CD4-positive, CD25-positive, alpha-beta regulatory T cell (primary cell): ENCODE results near the gene PSKH1. TPM values are rescaled to one million over a fixed set of nuclear protein-coding genes. Genes with fewer than 3 reads are reported as not detected.

Experiments used
- ATAC-seq, 2 donors: fragments of 150-1000 bp; cut with Tn5 transposase; one replicate each; pipeline ENCODE4 v1.10.0; 2021; ENCODE audit warnings: low read depth in 2 of 2, moderate number of reproducible peaks in 2 of 2, moderate library complexity in 1 of 2
- DNase-seq, 3 donors: peaks; one replicate each; pipeline versions ENCODE4 v3.0.0 to v3.0.0-alpha.2; 2012 to 2022; ENCODE audit warnings: mixed read lengths in 1 of 3
- H3K27ac ChIP-seq: one replicate; pipeline ENCODE4 v1.7.0; 2013; ENCODE audit warnings: mild to moderate bottlenecking, low read length; ENCODE audit not compliant: insufficient read depth, poor library complexity, severe bottlenecking
- H3K27me3 ChIP-seq: one replicate; pipeline ENCODE4 v1.7.0; 2013; ENCODE audit warnings: low read length; ENCODE audit not compliant: control insufficient read depth, insufficient read depth
- H3K36me3 ChIP-seq: one replicate; pipeline ENCODE4 v1.7.0; 2013; ENCODE audit warnings: mild to moderate bottlenecking, low read length, moderate library complexity; ENCODE audit not compliant: control insufficient read depth, insufficient read depth
- H3K4me1 ChIP-seq: 2 replicates; pipeline ENCODE4 v1.7.0; 2013; ENCODE audit warnings: mild to moderate bottlenecking, low read length; ENCODE audit not compliant: insufficient read depth, control insufficient read depth, poor library complexity, severe bottlenecking
- H3K4me3 ChIP-seq: one replicate; pipeline ENCODE4 v1.7.0; 2013; ENCODE audit warnings: low read depth, mild to moderate bottlenecking, low read length, moderate library complexity
- H3K9me3 ChIP-seq, 2 experiments: 1 replicate in 1 of 2; 2 replicates in 1 of 2; pipeline ENCODE4 v1.7.0; 2013; ENCODE audit warnings: low read length in 2 of 2, mild to moderate bottlenecking in 1 of 2, moderate library complexity in 1 of 2; ENCODE audit not compliant: control insufficient read depth in 2 of 2
- H3K27ac Mint-ChIP-seq, 3 donors: one replicate each; pipeline ENCODE4 v1.8.0; 2020 to 2022; ENCODE audit warnings: mild to moderate bottlenecking in 3 of 3, mixed read lengths in 3 of 3, moderate library complexity in 2 of 3
- H3K27me3 Mint-ChIP-seq: one replicate; pipeline ENCODE4 v1.8.0; 2022; ENCODE audit warnings: mild to moderate bottlenecking, mixed read lengths
- H3K36me3 Mint-ChIP-seq: one replicate; pipeline ENCODE4 v1.8.0; 2020; ENCODE audit warnings: mixed read lengths
- H3K4me1 Mint-ChIP-seq, 4 donors: one replicate each; pipeline ENCODE4 v1.8.0; 2020 to 2022; ENCODE audit warnings: mixed read lengths in 4 of 4, mild to moderate bottlenecking in 1 of 4
- H3K4me3 Mint-ChIP-seq, 4 donors: one replicate each; pipeline ENCODE4 v1.8.0; 2020 to 2022; ENCODE audit warnings: mild to moderate bottlenecking in 4 of 4, mixed read lengths in 4 of 4, moderate library complexity in 3 of 4
- H3K9me3 Mint-ChIP-seq, 7 donors: one replicate each; pipeline ENCODE4 v1.8.0; 2020 to 2022; ENCODE audit warnings: mixed read lengths in 7 of 7, mild to moderate bottlenecking in 3 of 7, moderate library complexity in 2 of 7
- polyA plus RNA-seq, 4 donors: library from polyadenylated mRNA; unstranded; fragments of 300-500 nt; fragmentation: Illumina TruSeq; gene quantifications; one replicate each; pipeline ENCODE4 v1.2.3, GENCODE V29; 2021
- total RNA-seq: library from RNA; stranded (reverse); gene quantifications from one replicate; pipeline ENCODE4 v1.2.3, GENCODE V29; 2022

Gene PSKH1
- total and polyA plus RNA-seq, 5 donors from 2014 or later = 14.3 to 25.3 (median 22.8) TPM

- Mint-ChIP-seq H3K4me1 (peaks cover 0 to 14% (median 3%) of the 10 kb centered on the region in 4 donors), H3K36me3 (no peaks in the 10 kb centered on the region), H3K4me3 (no peak overlapping the region), H3K27ac (peak overlapping the region in 2 of 3 donors; percentile 31 to 38), H3K27me3 (no peaks in the 10 kb centered on the region), H3K9me3 (peaks cover 0 to 1% (median 0%) of the 10 kb centered on the region in 7 donors)
- DNase-seq = peak; percentile 61 to 78 (median 77)
- Histone ChIP-seq H3K36me3 (peaks cover 26% of the 10 kb centered on the region), H3K9me3 (no peaks in the 10 kb centered on the region), H3K27me3 (no peaks in the 10 kb centered on the region), H3K4me1 (peaks cover 6% of the 10 kb centered on the region), H3K27ac (no peak overlapping the region), H3K4me3 (no peak overlapping the region)
- ATAC-seq = peak; percentile 73 to 78
Measured at GRCh38 chr16:67928561-67929364, 35.7 kb downstream of the PSKH1 start.

GRCh38 chr16:67930191-67930590 is 37.1 kb downstream of the PSKH1 start:
- Histone ChIP-seq H3K27me3 (no peaks in the 10 kb centered on the region), H3K36me3 (peaks cover 41% of the 10 kb centered on the region), H3K27ac (no peak overlapping the region), H3K4me3 (no peak overlapping the region), H3K9me3 (no peaks in the 10 kb centered on the region), H3K4me1 (peaks cover 13% of the 10 kb centered on the region)
- no peaks in the 10 kb centered on the region for H3K27me3 Mint-ChIP-seq
- DNase-seq (no peak), ATAC-seq (no peak)
- H3K9me3 Mint-ChIP-seq = peaks cover 0 to 1% (median 0%) of the 10 kb centered on the region in 7 donors
- no peak overlapping the region for H3K4me3 Mint-ChIP-seq
- H3K4me1 Mint-ChIP-seq = peaks cover 0 to 26% (median 11%) of the 10 kb centered on the region in 4 donors
- H3K36me3 Mint-ChIP-seq = peaks cover under 1% of the 10 kb centered on the region
- no peak overlapping the region for H3K27ac Mint-ChIP-seq

GRCh38 chr16:67930678-67931211 is 37.7 kb downstream of the PSKH1 start:
- H3K36me3 Mint-ChIP-seq = peaks cover 6% of the 10 kb centered on the region
- Histone ChIP-seq H3K27me3 (no peaks in the 10 kb centered on the region), H3K9me3 (no peaks in the 10 kb centered on the region), H3K4me1 (peaks cover 15% of the 10 kb centered on the region), H3K4me3 (no peak overlapping the region), H3K36me3 (peaks cover 43% of the 10 kb centered on the region), H3K27ac (no peak overlapping the region)
- H3K4me3 Mint-ChIP-seq = no peak overlapping the region
- DNase-seq (no peak), ATAC-seq (no peak)
- H3K27me3 Mint-ChIP-seq = no peaks in the 10 kb centered on the region
- peaks cover 0 to 1% (median 0%) of the 10 kb centered on the region in 7 donors for H3K9me3 Mint-ChIP-seq
- peaks cover 0 to 32% (median 15%) of the 10 kb centered on the region in 4 donors for H3K4me1 Mint-ChIP-seq
- H3K27ac Mint-ChIP-seq = no peak overlapping the region

- peaks cover 43% of the 10 kb centered on the region for H3K36me3 ChIP-seq
- DNase-seq (no peak), ATAC-seq (no peak)
- Mint-ChIP-seq H3K27ac (peak within 1 kb of the TSS in 1 of 3 donors; percentile 26), H3K4me1 (peaks cover 0 to 32% (median 18%) of the 10 kb centered on the region in 4 donors), H3K36me3 (peaks cover 7% of the 10 kb centered on the region), H3K9me3 (peaks cover 0 to 1% (median 0%) of the 10 kb centered on the region in 7 donors), H3K4me3 (peak within 1 kb of the TSS in 1 of 4 donors; percentile 28), H3K27me3 (no peaks in the 10 kb centered on the region)
- H3K27me3 ChIP-seq = no peaks in the 10 kb centered on the region
- no peaks in the 10 kb centered on the region for H3K9me3 ChIP-seq
- no peak within 1 kb of the TSS for H3K27ac ChIP-seq
- no peak within 1 kb of the TSS for H3K4me3 ChIP-seq
- peaks cover 18% of the 10 kb centered on the region for H3K4me1 ChIP-seq
Measured at GRCh38 chr16:67931712-67932461, 38.8 kb downstream of the PSKH1 start, which contains the start of gene CTRL. CTRL (minus strand) TSS chr16:67931862; CDS start chr16:67931852, 10 bp downstream.

GRCh38 chr16:67932462-67932840 is 39.4 kb downstream of the PSKH1 start:
- Mint-ChIP-seq H3K27ac (peak overlapping the region in 1 of 3 donors; percentile 26), H3K4me1 (peaks cover 0 to 38% (median 23%) of the 10 kb centered on the region in 4 donors), H3K9me3 (peaks cover 0 to 1% (median 0%) of the 10 kb centered on the region in 7 donors), H3K36me3 (peaks cover 7% of the 10 kb centered on the region), H3K27me3 (no peaks in the 10 kb centered on the region), H3K4me3 (peak overlapping the region in 1 of 4 donors; percentile 28)
- Histone ChIP-seq H3K36me3 (peaks cover 39% of the 10 kb centered on the region), H3K4me3 (no peak overlapping the region), H3K4me1 (peaks cover 23% of the 10 kb centered on the region), H3K9me3 (no peaks in the 10 kb centered on the region), H3K27ac (no peak overlapping the region), H3K27me3 (no peaks in the 10 kb centered on the region)
- ATAC-seq (no peak), DNase-seq (no peak)

GRCh38 chr16:67933805-67934204 is 40.8 kb downstream of the PSKH1 start:
- Histone ChIP-seq H3K36me3 (peaks cover 33% of the 10 kb centered on the region), H3K4me3 (no peak overlapping the region), H3K4me1 (peaks cover 22% of the 10 kb centered on the region), H3K27me3 (no peaks in the 10 kb centered on the region), H3K9me3 (no peaks in the 10 kb centered on the region), H3K27ac (no peak overlapping the region)
- no peak for DNase-seq
- no peaks in the 10 kb centered on the region for H3K27me3 Mint-ChIP-seq
- peak overlapping the region in 1 of 3 donors; percentile 65 for H3K27ac Mint-ChIP-seq
- H3K9me3 Mint-ChIP-seq = peaks cover 0 to 1% (median 0%) of the 10 kb centered on the region in 7 donors
- H3K36me3 Mint-ChIP-seq = peaks cover 7% of the 10 kb centered on the region
- no peak for ATAC-seq
- H3K4me1 Mint-ChIP-seq = peaks cover 0 to 35% (median 21%) of the 10 kb centered on the region in 4 donors
- peak overlapping the region in 2 of 4 donors; percentile 64 to 100 for H3K4me3 Mint-ChIP-seq

GRCh38 chr16:67934306-67935100 is 41.4 kb downstream of the PSKH1 start:
- DNase-seq (no peak), ATAC-seq (no peak)
- Mint-ChIP-seq H3K4me3 (peak overlapping the region in 3 of 4 donors; percentile 15 to 100 (median 100)), H3K9me3 (peaks cover 0 to 1% (median 0%) of the 10 kb centered on the region in 7 donors), H3K36me3 (peaks cover 7% of the 10 kb centered on the region), H3K27me3 (no peaks in the 10 kb centered on the region), H3K4me1 (peaks cover 0 to 41% (median 21%) of the 10 kb centered on the region in 4 donors), H3K27ac (peak overlapping the region in 2 of 3 donors; percentile 93 to 99)
- H3K9me3 ChIP-seq = no peaks in the 10 kb centered on the region
- H3K27ac ChIP-seq = peak overlapping the region; percentile 88
- no peaks in the 10 kb centered on the region for H3K27me3 ChIP-seq
- H3K4me1 ChIP-seq = peaks cover 23% of the 10 kb centered on the region
- peaks cover 30% of the 10 kb centered on the region for H3K36me3 ChIP-seq
- H3K4me3 ChIP-seq = no peak overlapping the region
